Measurements from ENCODE around the gene KCNAB1.

KCNAB1 gene

GRCh38 chr3:156174229-156174847 lies 54.0 kb downstream of the KCNAB1 start:
- peaks cover 5% of the 10 kb centered on the region for H3K4me1 ChIP-seq (ENCODE audit: control insufficient read depth, insufficient read depth, low read depth, low read length)
- H3K4me3 ChIP-seq (ENCODE audit: insufficient read depth in 1 of 2, low read depth in 1 of 2, low read length in 2 of 2) = no peak overlapping the region
- H2BK5ac ChIP-seq (ENCODE audit: low read depth, low read length, poor library complexity, severe bottlenecking) = no peak overlapping the region
- no peak overlapping the region for H2BK12ac ChIP-seq (ENCODE audit: low read length in 2 of 2)
- H3K18ac ChIP-seq (ENCODE audit: low read depth in 1 of 2, low read length in 2 of 2) = no peak overlapping the region
- H3K36me3 ChIP-seq (ENCODE audit: control insufficient read depth in 1 of 2, insufficient read depth in 2 of 2, low read depth in 1 of 2, low read length in 2 of 2) = no peaks in the 10 kb centered on the region
- no peaks in the 10 kb centered on the region for H3K27me3 ChIP-seq (ENCODE audit: control insufficient read depth in 1 of 2, insufficient read depth in 1 of 2, low read length in 2 of 2)
- no peak overlapping the region for H3K4ac ChIP-seq (ENCODE audit: low read depth in 1 of 2, low read length in 2 of 2)
- H2BK120ac ChIP-seq (ENCODE audit: low read depth, low read length) = no peak overlapping the region
- no peak overlapping the region for H3K4me2 ChIP-seq (ENCODE audit: low read length, poor library complexity, severe bottlenecking)
- no peak overlapping the region for H2AFZ ChIP-seq (ENCODE audit: low read depth, low read length)
- no peak overlapping the region for H4K8ac ChIP-seq (ENCODE audit: low read length)
- H3K23ac ChIP-seq (ENCODE audit: low read length in 2 of 2) = no peak overlapping the region
- H2BK15ac ChIP-seq (ENCODE audit: low read depth, poor library complexity, severe bottlenecking) = no peak overlapping the region
- DNase-seq = no peak
- no peaks in the 10 kb centered on the region for H3K9me3 ChIP-seq (ENCODE audit: control insufficient read depth, low read length)
- no peaks in the 10 kb centered on the region for H3K79me1 ChIP-seq (replicated peaks; ENCODE audit: low read length, poor library complexity, severe bottlenecking)
- no peak overlapping the region for H4K91ac ChIP-seq (ENCODE audit: low read length)
- WGBS = 81% methylated on average over 4 of the region's 4 CpGs
- H3K9ac ChIP-seq (ENCODE audit: low read length) = no peak overlapping the region
- H3K27ac ChIP-seq (ENCODE audit: low read length, poor library complexity, severe bottlenecking) = no peak overlapping the region
- H2AK5ac ChIP-seq (ENCODE audit: low read length, severe bottlenecking) = no peak overlapping the region
- H3K14ac ChIP-seq (ENCODE audit: low read length in 2 of 2) = no peak overlapping the region

GRCh38 chr3:156175570-156175969 lies 55.2 kb downstream of the KCNAB1 start:
- Histone ChIP-seq H2BK15ac (ENCODE audit: low read depth, poor library complexity, severe bottlenecking) (no peak overlapping the region), H3K36me3 (ENCODE audit: control insufficient read depth in 1 of 2, insufficient read depth in 2 of 2, low read depth in 1 of 2, low read length in 2 of 2) (no peaks in the 10 kb centered on the region), H3K4me3 (ENCODE audit: insufficient read depth in 1 of 2, low read depth in 1 of 2, low read length in 2 of 2) (no peak overlapping the region), H4K8ac (ENCODE audit: low read length) (no peak overlapping the region), H3K4me2 (ENCODE audit: low read length, poor library complexity, severe bottlenecking) (no peak overlapping the region), H2AK5ac (ENCODE audit: low read length, severe bottlenecking) (no peak overlapping the region), H3K9ac (ENCODE audit: low read length) (no peak overlapping the region), H2BK12ac (ENCODE audit: low read length in 2 of 2) (no peak overlapping the region), H3K27ac (ENCODE audit: low read length, poor library complexity, severe bottlenecking) (no peak overlapping the region), H2BK120ac (ENCODE audit: low read depth, low read length) (no peak overlapping the region), H3K4ac (ENCODE audit: low read depth in 1 of 2, low read length in 2 of 2) (no peak overlapping the region), H3K4me1 (ENCODE audit: control insufficient read depth, insufficient read depth, low read depth, low read length) (peaks cover 5% of the 10 kb centered on the region), H2AFZ (ENCODE audit: low read depth, low read length) (no peak overlapping the region), H4K91ac (ENCODE audit: low read length) (no peak overlapping the region), H3K23ac (ENCODE audit: low read length in 2 of 2) (no peak overlapping the region), H3K79me1 (replicated peaks; ENCODE audit: low read length, poor library complexity, severe bottlenecking) (no peaks in the 10 kb centered on the region), H2BK5ac (ENCODE audit: low read depth, low read length, poor library complexity, severe bottlenecking) (no peak overlapping the region), H3K9me3 (ENCODE audit: control insufficient read depth, low read length) (no peaks in the 10 kb centered on the region), H3K18ac (ENCODE audit: low read depth in 1 of 2, low read length in 2 of 2) (no peak overlapping the region), H3K14ac (ENCODE audit: low read length in 2 of 2) (no peak overlapping the region), H3K27me3 (ENCODE audit: control insufficient read depth in 1 of 2, insufficient read depth in 1 of 2, low read length in 2 of 2) (no peaks in the 10 kb centered on the region)
- DNase-seq = no peak
- 71% methylated on average over 5 of the region's 7 CpGs for WGBS

- Histone ChIP-seq H3K9me3 (ENCODE audit: control insufficient read depth, low read length) (no peaks in the 10 kb centered on the region), H3K4ac (ENCODE audit: low read depth in 1 of 2, low read length in 2 of 2) (no peak overlapping the region), H3K36me3 (ENCODE audit: control insufficient read depth in 1 of 2, insufficient read depth in 2 of 2, low read depth in 1 of 2, low read length in 2 of 2) (no peaks in the 10 kb centered on the region), H4K91ac (ENCODE audit: low read length) (no peak overlapping the region), H3K18ac (ENCODE audit: low read depth in 1 of 2, low read length in 2 of 2) (no peak overlapping the region), H3K23ac (ENCODE audit: low read length in 2 of 2) (no peak overlapping the region), H3K4me3 (ENCODE audit: insufficient read depth in 1 of 2, low read depth in 1 of 2, low read length in 2 of 2) (no peak overlapping the region), H2BK15ac (ENCODE audit: low read depth, poor library complexity, severe bottlenecking) (no peak overlapping the region), H3K27ac (ENCODE audit: low read length, poor library complexity, severe bottlenecking) (no peak overlapping the region), H2BK5ac (ENCODE audit: low read depth, low read length, poor library complexity, severe bottlenecking) (no peak overlapping the region), H3K4me1 (ENCODE audit: control insufficient read depth, insufficient read depth, low read depth, low read length) (peaks cover 5% of the 10 kb centered on the region), H3K4me2 (ENCODE audit: low read length, poor library complexity, severe bottlenecking) (no peak overlapping the region), H4K8ac (ENCODE audit: low read length) (no peak overlapping the region), H3K79me1 (replicated peaks; ENCODE audit: low read length, poor library complexity, severe bottlenecking) (no peaks in the 10 kb centered on the region), H2BK12ac (ENCODE audit: low read length in 2 of 2) (no peak overlapping the region), H3K27me3 (ENCODE audit: control insufficient read depth in 1 of 2, insufficient read depth in 1 of 2, low read length in 2 of 2) (no peaks in the 10 kb centered on the region), H3K14ac (ENCODE audit: low read length in 2 of 2) (no peak overlapping the region), H2AK5ac (ENCODE audit: low read length, severe bottlenecking) (no peak overlapping the region), H2BK120ac (ENCODE audit: low read depth, low read length) (no peak overlapping the region), H3K9ac (ENCODE audit: low read length) (no peak overlapping the region), H2AFZ (ENCODE audit: low read depth, low read length) (no peak overlapping the region)
- WGBS = 84% methylated on average over 2 of the region's 2 CpGs
- DNase-seq = no peak
These were observed 55.7 kb downstream of the KCNAB1 start for GRCh38 chr3:156176048-156176447.

- Histone ChIP-seq H3K4me2 (ENCODE audit: low read length, poor library complexity, severe bottlenecking) (no peak overlapping the region), H3K23ac (ENCODE audit: low read length in 2 of 2) (no peak overlapping the region), H4K91ac (ENCODE audit: low read length) (no peak overlapping the region), H3K4me1 (ENCODE audit: control insufficient read depth, insufficient read depth, low read depth, low read length) (peaks cover 5% of the 10 kb centered on the region), H3K27ac (ENCODE audit: low read length, poor library complexity, severe bottlenecking) (no peak overlapping the region), H3K36me3 (ENCODE audit: control insufficient read depth in 1 of 2, insufficient read depth in 2 of 2, low read depth in 1 of 2, low read length in 2 of 2) (no peaks in the 10 kb centered on the region), H2AK5ac (ENCODE audit: low read length, severe bottlenecking) (no peak overlapping the region), H2AFZ (ENCODE audit: low read depth, low read length) (no peak overlapping the region), H3K4me3 (ENCODE audit: insufficient read depth in 1 of 2, low read depth in 1 of 2, low read length in 2 of 2) (no peak overlapping the region), H3K4ac (ENCODE audit: low read depth in 1 of 2, low read length in 2 of 2) (no peak overlapping the region), H2BK5ac (ENCODE audit: low read depth, low read length, poor library complexity, severe bottlenecking) (no peak overlapping the region), H2BK120ac (ENCODE audit: low read depth, low read length) (no peak overlapping the region), H2BK12ac (ENCODE audit: low read length in 2 of 2) (no peak overlapping the region), H4K8ac (ENCODE audit: low read length) (no peak overlapping the region), H2BK15ac (ENCODE audit: low read depth, poor library complexity, severe bottlenecking) (no peak overlapping the region), H3K27me3 (ENCODE audit: control insufficient read depth in 1 of 2, insufficient read depth in 1 of 2, low read length in 2 of 2) (no peaks in the 10 kb centered on the region), H3K9ac (ENCODE audit: low read length) (no peak overlapping the region), H3K18ac (ENCODE audit: low read depth in 1 of 2, low read length in 2 of 2) (no peak overlapping the region), H3K9me3 (ENCODE audit: control insufficient read depth, low read length) (no peaks in the 10 kb centered on the region), H3K79me1 (replicated peaks; ENCODE audit: low read length, poor library complexity, severe bottlenecking) (no peaks in the 10 kb centered on the region), H3K14ac (ENCODE audit: low read length in 2 of 2) (no peak overlapping the region)
- WGBS = 91% methylated on average over 17 of the region's 17 CpGs
- DNase-seq = no peak
These were observed 56.3 kb downstream of the KCNAB1 start for GRCh38 chr3:156176629-156177210.
